HG03039 (cell line): ENCODE results near the gene SIN3B.

ENCODE experiments used
- ATAC-seq: cut with Tn5 transposase; IDR thresholded peaks from one replicate; pipeline ENCODE4 v1.9.1; 2021; ENCODE audit warnings: mild to moderate bottlenecking, moderate library complexity; ENCODE audit not compliant: unreplicated experiment

The SIN3B gene

DNA sequence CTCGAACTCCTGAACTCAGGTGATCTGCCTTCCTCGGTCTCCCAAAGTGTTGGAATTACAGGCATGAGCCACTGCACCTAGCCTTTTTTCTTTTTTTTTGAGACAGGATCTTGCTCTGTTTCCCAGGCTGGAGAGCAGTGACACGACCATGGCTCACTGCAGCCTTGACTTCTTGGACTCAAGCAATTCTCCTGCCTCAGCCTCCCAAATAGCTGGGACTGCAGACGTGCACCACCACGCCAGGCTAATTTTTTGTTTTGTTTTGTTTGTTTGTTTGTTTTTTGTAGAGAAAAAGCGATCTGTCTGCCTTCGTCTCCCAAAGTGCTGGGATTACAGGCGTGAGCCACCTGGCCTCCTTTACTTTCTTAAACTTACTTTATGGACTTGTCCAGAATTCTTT lies 6.5 kb upstream of the SIN3B start:
- ATAC-seq: no peak

DNA sequence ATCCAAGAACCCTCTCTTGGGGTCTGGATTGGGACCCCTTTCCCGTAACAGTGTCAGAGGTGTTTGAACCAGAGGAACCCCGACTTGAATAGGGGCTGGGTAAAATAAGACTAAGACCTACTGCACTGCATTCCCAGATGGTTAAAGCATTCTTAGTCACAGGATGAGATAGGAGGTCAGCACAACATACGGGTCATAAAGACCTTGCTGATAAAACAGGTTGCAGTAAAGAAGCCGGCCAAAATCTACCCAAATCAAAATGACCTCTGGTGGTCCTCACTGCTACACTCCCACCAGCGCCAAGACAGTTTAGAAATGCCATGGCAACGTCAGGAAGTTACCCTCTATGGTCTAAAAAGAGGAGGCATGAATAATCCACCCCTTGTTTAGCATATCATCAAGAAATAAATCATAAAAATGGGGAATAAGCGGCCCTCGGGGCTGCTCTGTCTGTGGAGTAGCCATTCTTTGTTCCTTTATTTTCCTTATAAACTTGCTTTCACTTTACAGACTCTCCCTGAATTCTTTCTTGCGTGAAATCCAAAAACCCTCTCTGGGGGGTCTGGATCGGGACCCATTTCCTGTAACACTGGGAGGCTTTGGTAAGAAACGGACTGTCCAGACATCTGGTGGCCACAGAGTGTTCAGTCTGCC lies 4.4 kb upstream of the SIN3B start:
- ATAC-seq: no peak

DNA sequence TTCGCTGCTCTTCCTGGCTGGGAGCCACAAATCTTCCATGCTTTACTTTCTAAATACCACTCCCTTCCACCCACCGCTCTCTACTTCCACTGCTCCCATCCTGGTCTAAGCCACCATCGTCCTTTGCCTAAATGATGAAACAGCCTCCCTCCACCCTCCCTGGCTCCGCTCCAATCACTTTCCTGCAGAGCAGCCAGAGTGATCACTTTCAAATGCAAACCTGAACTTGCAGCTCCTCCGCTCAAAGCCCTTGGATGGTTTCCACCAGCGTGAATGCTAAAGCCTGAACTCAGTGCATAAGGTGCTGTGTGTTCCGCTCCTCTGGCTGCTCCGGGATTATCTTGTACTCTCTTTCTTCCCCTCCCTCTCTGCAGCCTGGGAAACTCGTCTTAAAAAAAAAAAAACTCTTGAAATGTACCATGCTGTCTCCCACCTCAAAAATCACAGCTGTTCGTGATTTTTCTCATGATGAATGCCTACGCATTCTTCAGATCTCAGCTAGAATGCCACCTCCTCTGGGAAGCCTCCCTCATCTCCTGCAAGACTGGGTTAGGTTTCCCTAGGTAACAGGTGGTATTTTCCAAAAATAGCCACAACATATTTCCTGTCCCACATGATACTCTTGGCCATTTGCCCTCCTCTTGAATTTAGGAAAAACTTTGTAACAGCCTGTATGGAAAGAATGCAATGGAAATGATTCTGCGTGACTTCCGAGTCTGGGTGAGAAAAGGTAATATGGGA lies 3.7 kb upstream of the SIN3B start:
- no peak for ATAC-seq

DNA sequence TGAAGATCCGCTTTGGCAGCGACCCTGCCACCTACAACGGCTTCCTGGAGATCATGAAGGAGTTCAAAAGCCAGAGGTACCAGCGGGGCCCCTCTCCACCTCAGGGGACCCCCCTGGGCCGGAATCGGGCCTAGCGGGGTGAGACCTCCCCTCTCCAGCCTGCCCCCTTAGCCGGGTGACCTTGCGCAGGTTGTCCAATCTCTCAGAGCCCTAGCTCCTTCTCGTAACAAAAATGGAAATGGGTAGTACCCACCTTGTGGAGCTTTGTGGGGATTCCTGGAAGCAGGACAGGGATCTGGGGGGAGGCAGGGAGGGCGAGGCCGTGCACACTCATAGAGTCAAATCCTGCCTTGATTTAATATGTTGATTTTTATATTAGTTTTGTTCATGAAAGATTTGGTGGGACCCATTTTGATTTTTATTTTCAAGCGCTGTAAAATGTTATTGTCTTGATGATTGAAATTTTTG lies 658 bp downstream of the SIN3B start:
- no peak for ATAC-seq

DNA sequence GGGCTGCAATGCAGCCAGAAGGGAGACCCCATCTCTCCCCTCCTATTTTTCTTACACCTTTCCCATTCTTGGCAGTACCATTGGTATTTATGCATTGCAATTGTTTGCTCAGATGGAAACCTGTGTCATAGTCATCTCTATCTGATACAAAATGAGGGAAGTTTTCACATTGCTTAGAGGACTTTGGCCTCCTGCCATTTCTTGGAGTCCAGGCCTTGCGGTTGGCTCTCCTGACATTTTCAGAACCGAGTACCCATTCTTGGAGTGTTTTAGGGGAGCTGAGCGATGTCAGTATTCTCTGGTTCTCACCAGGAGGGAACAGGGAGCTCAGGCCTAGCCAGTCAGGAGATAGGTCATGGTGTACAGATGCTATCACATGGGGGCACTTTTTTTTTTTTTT lies 1.5 kb downstream of the SIN3B start:
- ATAC-seq: no peak

DNA sequence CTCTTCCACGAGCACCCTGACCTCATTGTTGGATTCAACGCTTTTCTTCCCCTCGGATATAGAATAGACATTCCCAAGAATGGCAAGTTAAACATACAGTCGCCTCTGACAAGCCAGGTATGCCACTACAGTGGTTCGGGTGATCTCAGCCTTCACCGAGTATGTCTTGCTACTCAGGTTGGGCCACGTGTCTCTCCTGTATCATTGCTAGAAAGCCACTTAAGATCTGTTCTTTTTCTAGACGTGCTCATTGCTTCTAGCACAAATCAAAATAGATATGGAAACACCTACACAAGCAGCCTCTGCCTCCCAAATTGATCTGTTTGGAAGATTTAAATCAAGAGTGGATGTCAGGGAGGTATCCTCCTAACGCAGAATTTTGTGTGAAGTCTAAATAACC lies 2.3 kb downstream of the SIN3B start:
- no peak for ATAC-seq

DNA sequence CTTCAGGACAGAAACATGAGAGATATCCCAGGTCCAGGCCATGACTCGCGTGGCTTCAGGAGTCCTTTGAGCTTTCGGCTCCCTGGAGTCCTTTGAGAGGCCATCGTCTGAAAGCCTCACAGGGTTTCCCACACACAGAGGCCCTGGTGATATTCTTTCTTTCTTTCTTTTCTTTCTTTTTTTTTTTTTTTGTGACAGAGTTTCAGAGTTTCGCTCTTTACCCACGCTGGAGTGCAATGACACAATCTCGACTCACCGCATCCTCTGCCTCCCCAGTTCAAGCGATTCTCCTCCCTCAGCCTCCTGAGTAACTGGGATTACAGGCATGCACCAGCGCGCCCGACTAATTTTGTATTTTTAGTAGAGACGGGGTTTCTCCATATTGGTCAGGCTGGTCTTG lies 5.5 kb downstream of the SIN3B start:
- no peak for ATAC-seq

DNA sequence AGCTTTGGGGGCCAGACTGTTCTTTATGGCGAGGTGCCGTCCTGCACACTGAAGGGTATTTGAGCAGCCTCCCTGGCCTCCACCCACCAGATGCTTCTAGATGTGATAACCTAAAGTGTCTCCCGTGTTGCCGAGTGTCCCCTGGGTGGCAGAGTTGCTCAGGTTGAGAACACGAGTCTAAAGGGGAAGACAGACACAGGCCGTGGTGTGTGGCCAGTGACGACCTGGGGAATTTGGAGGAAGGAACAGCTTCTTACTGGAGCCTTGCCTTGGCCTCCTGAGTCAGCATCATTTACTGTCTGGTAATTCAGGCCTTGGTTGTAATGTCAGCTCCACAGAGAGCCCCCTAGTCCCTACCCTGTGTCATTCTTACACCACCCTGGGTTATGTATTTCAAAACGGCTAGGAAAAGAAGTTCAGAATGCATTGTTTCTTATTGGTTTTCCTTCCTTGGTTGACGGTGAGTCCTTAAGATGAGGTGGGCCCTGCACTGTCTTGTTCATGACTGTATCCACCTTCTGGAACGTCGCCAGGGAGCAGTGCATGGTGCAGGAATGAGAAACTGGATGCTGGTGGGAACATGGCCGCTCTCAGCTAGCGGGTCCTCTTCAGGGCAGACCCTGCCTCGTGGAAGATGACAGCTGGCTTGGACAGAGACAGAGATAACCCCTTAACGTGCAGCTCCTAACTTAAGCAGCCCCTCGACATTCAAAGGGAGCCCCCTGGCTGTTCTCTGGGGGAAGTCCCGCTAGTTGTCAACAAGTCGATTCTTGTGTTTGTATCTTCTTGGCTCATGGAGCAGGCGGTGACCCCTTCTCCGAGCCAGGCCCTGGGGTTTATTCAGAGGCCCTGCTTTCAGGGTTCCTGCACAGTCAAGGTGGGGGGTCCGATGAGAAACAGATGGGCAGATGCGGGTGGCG lies 7.2 kb downstream of the SIN3B start:
- ATAC-seq: no peak

DNA sequence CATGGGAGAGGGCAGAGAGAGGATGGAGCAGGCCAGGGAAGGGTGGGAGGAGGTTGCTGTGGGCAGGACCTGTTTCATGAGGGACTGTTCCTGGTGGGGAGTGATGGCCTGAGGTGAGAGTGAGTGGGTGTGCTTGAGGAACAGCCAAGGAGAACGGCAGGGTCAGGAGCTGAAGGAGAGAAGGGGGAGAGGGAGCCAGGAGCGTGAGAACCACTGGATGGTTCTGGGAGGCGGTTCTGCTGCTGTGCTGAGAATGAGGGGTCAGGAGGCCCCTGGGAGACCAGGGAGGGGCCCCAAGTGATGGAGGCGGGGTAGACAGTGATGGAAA lies 7.8 kb downstream of the SIN3B start:
- no peak for ATAC-seq

DNA sequence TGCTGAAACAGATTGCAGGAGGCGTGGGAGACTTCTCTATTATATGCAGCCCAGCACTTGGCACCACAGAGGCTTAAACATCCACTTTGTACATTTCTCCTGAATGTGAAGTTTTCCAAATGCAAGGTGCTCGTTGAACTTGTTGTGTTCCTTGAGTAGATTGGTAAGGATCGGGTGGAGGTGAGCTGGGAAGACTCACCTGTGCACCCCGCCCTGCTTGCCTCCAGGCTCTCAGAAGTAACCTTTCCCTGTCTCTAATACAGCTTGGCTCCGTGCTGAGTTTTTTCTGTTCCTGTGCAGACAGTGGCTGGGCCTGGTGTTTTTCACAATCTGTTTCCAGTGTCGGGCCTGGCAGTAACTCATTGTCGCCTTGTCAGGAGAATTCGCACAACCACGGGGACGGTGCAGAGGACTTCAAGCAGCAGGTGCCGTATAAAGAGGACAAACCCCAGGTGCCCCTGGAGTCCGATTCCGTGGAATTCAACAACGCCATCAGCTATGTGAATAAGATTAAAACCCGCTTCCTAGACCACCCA lies 12.3 kb downstream of the SIN3B start:
- ATAC-seq: no peak

DNA sequence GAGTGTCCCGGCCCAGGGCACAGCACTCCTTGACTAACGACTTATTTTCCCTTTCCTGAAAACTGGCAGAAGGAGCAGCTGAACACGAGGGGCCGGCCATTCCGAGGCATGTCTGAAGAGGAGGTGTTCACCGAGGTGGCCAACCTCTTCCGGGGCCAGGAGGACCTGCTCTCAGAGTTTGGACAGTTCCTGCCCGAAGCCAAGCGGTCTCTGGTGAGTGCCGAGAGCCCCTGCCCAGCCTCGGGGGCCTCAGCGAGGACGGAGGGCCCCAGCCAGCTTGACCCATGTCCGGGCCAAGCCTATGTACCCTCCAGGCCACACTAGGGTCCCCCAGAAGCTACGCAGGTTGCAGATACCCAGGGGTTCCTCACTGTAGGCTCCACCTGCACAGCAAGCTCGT lies 17.7 kb downstream of the SIN3B start:
- ATAC-seq: no peak

DNA sequence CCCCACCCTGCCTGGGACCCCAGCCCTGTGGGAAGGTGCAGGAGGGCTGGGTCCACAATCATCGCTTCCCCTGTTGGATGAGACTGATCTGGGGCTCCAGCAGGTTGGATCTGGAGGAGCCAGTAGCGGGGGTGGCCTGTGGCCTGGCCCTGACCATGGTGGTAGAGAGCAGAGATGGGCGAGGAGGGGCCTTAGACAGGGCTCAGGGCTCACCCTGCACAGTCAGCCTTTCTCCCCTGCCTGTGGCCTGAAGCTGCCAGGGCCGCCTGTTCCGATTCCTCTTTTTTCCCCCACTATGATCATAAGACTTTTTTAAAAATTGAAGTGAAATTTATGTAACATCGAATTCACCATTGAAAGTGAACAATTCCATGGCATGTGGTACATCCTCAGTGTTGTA lies 18.2 kb downstream of the SIN3B start:
- no peak for ATAC-seq

DNA sequence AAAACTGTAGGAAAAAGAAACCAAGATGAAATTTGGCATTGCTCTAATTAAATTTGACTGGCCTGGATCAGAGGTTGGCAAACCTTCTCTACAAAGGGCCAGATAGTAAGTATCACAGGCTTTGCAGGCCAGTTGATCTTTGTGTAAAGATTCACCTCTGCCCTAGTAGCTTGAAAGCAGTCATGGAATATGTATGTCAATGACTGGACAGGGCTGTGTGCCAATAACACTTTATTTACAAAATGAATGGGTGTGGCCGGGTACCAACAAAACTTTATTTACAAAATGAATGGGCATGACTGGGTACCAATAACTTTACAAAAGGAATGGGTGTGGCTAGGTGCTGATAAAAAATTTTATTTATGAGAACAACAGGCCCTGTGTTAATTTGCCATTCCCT lies 20.0 kb downstream of the SIN3B start:
- ATAC-seq: no peak

DNA sequence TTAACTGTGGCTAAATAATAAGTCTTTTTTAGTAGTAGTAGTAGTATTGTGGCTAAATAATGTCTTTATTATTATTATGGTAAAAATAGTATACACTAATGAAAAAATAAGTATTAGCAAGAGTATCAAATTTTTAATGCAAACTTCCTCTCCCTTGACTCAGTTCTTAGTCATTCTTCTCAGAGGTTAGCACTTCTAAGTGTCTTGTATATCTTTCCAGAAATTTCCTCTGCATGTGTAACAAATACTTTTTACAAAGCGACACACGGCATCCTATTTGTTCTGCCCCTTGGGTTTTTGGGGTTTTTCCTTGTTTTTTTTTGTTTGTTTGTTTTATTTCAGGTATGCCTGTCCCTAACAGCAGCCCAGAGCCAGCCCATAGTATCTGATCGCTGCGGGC lies 20.9 kb downstream of the SIN3B start:
- no peak for ATAC-seq

DNA sequence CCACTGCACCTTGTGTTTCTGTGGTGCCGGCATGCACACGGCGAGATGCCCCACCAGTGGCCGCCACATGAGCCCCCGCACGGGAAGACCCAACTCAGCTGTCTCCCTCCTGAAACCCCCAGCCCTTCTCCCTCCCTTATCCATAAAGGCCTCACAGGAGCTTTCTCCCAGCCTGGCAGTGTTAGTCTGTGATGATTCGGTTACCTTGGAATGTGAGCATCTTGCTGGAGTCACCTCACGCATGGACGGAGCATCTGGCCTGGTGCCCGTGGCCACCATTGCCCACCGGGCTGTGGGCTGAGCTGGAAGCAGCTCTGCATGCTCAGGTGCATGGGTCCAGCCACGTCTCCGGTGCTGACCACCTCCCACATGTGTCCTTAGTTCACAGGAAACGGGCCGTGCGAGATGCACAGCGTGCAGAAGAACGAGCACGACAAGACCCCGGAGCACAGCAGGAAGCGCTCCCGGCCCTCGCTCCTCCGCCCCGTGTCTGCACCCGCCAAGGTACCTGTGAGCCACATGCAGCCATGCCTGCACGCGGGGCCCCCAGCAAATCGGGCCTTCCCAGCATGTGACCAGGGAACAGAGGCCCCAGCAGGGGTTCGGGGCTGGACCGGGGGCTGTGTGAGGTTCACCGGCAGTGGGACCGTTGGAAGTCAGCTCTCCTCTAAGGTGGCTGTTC lies 22.0 kb downstream of the SIN3B start:
- no peak for ATAC-seq

DNA sequence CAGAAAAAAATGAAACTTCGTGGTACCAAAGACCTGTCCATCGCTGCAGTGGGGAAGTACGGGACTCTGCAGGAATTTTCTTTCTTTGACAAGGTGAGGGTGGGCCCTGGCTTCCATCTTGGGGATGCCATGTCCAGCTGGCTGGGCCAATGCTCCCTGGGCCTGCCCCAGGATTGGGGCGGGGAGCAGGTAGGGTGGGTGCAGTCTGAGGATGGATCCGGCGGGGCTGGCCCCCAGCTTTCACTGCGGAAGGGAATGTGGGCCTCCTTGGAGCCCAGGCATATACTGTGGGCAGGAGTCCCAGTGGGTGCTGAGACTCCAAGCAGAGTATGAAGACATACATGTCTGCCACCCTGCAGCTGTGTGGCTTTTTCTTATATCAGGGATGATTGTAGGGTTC lies 23.9 kb downstream of the SIN3B start:
- ATAC-seq: no peak

DNA sequence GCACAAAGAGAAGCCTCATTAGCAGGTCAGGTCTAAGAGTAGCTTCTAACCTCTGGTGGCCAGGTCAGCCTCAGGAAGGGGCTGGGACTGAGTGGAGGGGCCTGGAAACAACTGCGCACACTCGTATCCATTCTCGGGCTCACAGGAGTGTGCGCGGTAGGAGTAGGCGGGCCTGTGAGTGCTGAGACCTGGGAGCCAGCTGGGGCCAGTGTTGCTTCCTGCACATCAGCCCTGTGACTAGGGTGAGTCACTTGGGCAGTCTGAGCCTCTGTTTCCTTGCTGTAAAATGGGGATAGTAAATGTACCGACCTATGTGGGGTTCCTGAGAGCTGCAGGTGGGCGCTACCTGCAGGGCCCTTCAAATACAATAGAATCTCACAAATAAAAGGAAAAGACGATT lies 26.9 kb downstream of the SIN3B start:
- ATAC-seq: no peak

DNA sequence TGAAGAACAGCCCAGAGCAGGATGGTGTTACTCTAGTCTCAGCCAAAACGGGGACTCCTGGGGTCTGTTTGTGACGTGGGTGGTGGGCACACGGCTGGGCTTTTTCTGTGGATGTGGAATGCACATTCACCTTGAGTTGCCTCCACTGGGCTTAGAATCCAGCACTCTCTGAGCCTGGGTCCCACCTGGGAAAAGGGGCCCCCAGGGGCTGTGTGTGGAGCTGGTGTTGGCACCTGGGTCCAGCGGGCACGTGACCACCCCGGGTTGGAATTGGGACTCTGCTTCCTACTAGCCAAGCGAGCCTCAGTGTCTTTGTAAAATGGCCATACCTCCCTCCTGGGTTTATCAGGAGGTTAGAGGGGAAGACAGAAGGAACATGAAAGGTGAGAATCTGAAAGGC lies 30.4 kb downstream of the SIN3B start:
- no peak for ATAC-seq

DNA sequence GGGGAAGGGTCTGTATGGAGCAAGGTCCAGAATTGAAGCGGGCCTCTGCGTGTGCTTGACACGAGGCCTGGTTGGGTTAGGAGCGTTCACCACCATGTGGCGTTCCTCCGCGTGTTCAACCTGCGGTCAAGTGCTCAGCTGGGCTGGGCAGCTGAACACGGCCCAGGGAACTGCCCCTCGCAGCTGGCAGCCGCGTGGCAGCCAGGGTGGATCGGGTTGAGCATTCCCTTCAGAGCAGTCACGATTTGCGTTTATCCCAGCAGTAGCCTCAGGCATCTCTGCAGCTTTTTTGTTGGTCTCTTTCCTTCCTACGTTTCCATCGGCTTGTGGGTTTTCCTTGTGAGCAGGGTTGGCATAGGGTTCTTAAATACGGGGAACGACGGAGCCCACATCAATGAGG lies 30.9 kb downstream of the SIN3B start:
- no peak for ATAC-seq

DNA sequence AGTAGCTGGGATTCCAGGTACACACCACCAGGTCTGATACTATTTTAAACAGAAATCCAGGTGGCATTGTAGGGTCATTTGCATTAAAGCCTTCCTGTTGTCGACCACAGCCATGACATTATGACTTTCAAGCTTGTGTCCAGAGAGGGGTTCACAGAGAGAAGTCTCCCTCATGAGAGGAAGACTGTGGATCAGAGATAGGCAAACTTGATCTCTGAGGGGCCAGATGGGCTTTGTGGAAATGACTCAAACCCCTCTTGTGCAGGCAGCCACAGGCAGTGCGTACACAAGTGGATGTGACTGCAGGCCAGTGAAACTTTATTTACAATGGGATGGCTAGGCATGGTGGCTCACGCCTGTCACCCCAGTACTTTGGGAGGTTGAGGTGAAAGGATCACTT lies 31.8 kb downstream of the SIN3B start:
- no peak for ATAC-seq

DNA sequence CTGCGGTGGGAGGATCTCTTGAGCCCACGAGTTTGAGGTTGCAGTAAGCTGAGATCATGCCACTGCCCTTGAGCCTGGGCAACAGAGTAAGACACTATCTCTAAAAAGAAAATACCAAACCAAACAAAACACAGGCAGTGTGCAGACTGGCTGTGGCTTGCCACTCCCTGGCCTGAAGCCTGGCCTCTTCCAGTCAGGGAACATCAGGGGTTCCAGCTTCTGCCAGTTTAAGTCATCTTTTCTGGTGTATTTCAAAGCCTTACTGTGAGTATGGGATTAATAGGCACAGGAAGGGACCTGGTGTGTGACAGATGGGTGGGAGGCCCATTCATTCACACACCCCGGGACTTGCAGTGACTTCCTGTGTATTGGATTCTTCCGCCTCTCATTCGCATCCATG lies 32.6 kb downstream of the SIN3B start:
- ATAC-seq: no peak
